Measurements from ENCODE around the gene B4GALNT2. TPM values are rescaled to one million over a fixed set of nuclear protein-coding genes. Genes with fewer than 3 reads are reported as not detected.

The B4GALNT2 gene
- total and polyA plus RNA-seq, 2 of the 13 experiments (the other 11 are each of a cell fraction or from before 2014, with no cell fraction given): not detected

GRCh38 chr17:49156256-49156655 is 23.7 kb downstream of the B4GALNT2 start:
- no peaks in the 10 kb centered on the region for H3K9me3 ChIP-seq (ENCODE audit: low read length)
- H3K9ac ChIP-seq (ENCODE audit: insufficient read depth, low read depth, low read length): no peak overlapping the region
- intact Hi-C loops (cut with micrococcal nuclease; ENCODE audit: unreplicated experiment) (no loop called here), in situ Hi-C loops (cut with HindIII; ENCODE audit: extremely low pct_ligation_motif_present, low pct_unique_long_range_greater_than_20kb) (no loop called here)
- H3K27me3 ChIP-seq (ENCODE audit: control insufficient read depth in 1 of 2, insufficient read depth in 2 of 2, low read length in 2 of 2): peaks cover 4 to 46% of the 10 kb centered on the region in 2 experiments; a peak in 4 of 5 replicates
- no peak overlapping the region for H2AFZ ChIP-seq (ENCODE audit: low read length)
- ChIA-PET CTCF (ENCODE audit: low intra/inter-chr PET ratio, low total read pairs) (no interaction called here), POLR2A (no interaction called here)
- 24% methylated on average over 11 of the region's 11 CpGs for WGBS (ENCODE audit: low lambda C conversion rate)
- H4K20me1 ChIP-seq (ENCODE audit: insufficient read depth, low read length): no peaks in the 10 kb centered on the region
- no peak overlapping the region for H3K27ac ChIP-seq (ENCODE audit: extremely low read length, insufficient read depth, low read length)
- H3K36me3 ChIP-seq (replicated peaks in 1 of 2; ENCODE audit: control insufficient read depth in 1 of 2, insufficient read depth in 2 of 2, low read length in 2 of 2): no peaks in the 10 kb centered on the region
- no peak for FAIRE-seq
- peaks cover 8% of the 10 kb centered on the region; the same call in 1 of the 2 replicates for H3K4me1 ChIP-seq (ENCODE audit: insufficient read depth, low read length)
- no peak overlapping the region for H3K4me2 ChIP-seq (ENCODE audit: low read depth, low read length)
- ATAC-seq: no peak
- H3K4me3 ChIP-seq (replicated peaks in 1 of 3; ENCODE audit: insufficient read depth in 1 of 3, low read depth in 2 of 3, low read length in 3 of 3): no peak overlapping the region
- no TSS peak for BruUV-seq (replicated peaks)
- no peak for DNase-seq (ENCODE audit: low spot score)
- no peaks in the 10 kb centered on the region for H3K79me2 ChIP-seq (ENCODE audit: insufficient read depth, low read length)
- TF ChIP-seq CENPBD1 (CRISPR knock-in tag; IDR thresholded peaks at IDR 0.05; ENCODE audit: borderline replicate concordance, low read depth): no peak
- TF ChIP-seq EEA1 (CRISPR knock-in tag; IDR thresholded peaks at IDR 0.05; ENCODE audit: borderline replicate concordance): no peak
- no peak for TF ChIP-seq ZNF616 (CRISPR knock-in tag; IDR thresholded peaks at IDR 0.05; ENCODE audit: low read depth)
- no peak for TF ChIP-seq ZNF3 (CRISPR knock-in tag; IDR thresholded peaks at IDR 0.05)
- TF ChIP-seq TERF1 (CRISPR knock-in tag; IDR thresholded peaks at IDR 0.05): no peak
- no peak for TF ChIP-seq POLR2AphosphoS2 (IDR thresholded peaks at IDR 0.05; ENCODE audit: low read depth, low read length)
- TF ChIP-seq ZBTB2 (CRISPR knock-in tag; IDR thresholded peaks at IDR 0.05; ENCODE audit: low read depth): no peak
- no peak for TF ChIP-seq CREM (IDR thresholded peaks at IDR 0.05)
- no peak for TF ChIP-seq CREM (CRISPR knock-in tag; IDR thresholded peaks at IDR 0.05)
- TF ChIP-seq FOXC1 (CRISPR knock-in tag; IDR thresholded peaks at IDR 0.05; ENCODE audit: borderline replicate concordance): no peak
- no peak for TF ChIP-seq ATF5 (CRISPR knock-in tag; IDR thresholded peaks at IDR 0.05; ENCODE audit: low read depth)
- TF ChIP-seq DNMT3B (CRISPR knock-in tag; conservative IDR thresholded peaks at IDR 0.05): no peak
- TF ChIP-seq ADNP (CRISPR knock-in tag; IDR thresholded peaks at IDR 0.05): no peak
- no peak for TF ChIP-seq NFE2 (CRISPR knock-in tag; IDR thresholded peaks at IDR 0.05)
- TF ChIP-seq KDM2A (CRISPR knock-in tag; IDR thresholded peaks at IDR 0.05; ENCODE audit: borderline replicate concordance, low read depth): no peak
- TF ChIP-seq ZNF639 (CRISPR knock-in tag; conservative IDR thresholded peaks at IDR 0.05): no peak
- no peak for TF ChIP-seq RFX3 (CRISPR knock-in tag; IDR thresholded peaks at IDR 0.05)
